DOHH2 (cell line): ENCODE data around the gene ST3GAL3.

ENCODE experiments used
- H3F3A ChIP-seq: fragments of 200-600 bp; sonication (generic), shearing (Covaris generic); 2 replicates; pipeline ENCODE4 v1.6.0; 2016; ENCODE audit warnings: antibody characterized with exemption, mild to moderate bottlenecking; ENCODE audit not compliant: control insufficient read depth, insufficient read depth
- H3K27ac ChIP-seq: fragments of 200-600 bp; sonication (generic); 2 replicates; pipeline ENCODE4 v1.5.1; 2014; ENCODE audit warnings: low read depth, mild to moderate bottlenecking, low read length, moderate library complexity
- H3K27me3 ChIP-seq: fragments of 200-600 bp; sonication (generic); 2 replicates; pipeline ENCODE4 v1.6.1; 2014; ENCODE audit warnings: mild to moderate bottlenecking, low read length, mixed read lengths; ENCODE audit not compliant: control insufficient read depth
- H3K36me3 ChIP-seq: fragments of 200-600 bp; sonication (generic); 2 replicates; pipeline ENCODE4 v1.6.1; 2014; ENCODE audit warnings: mild to moderate bottlenecking, low read length, moderate library complexity, mixed read lengths; ENCODE audit not compliant: control insufficient read depth
- H3K4me1 ChIP-seq: fragments of 200-600 bp; sonication (generic); 2 replicates; pipeline ENCODE4 v1.6.1; 2014; ENCODE audit warnings: mild to moderate bottlenecking, low read length, mixed read lengths; ENCODE audit not compliant: control insufficient read depth
- H3K4me2 ChIP-seq: fragments of 200-600 bp; sonication (generic); 2 replicates; pipeline ENCODE4 v1.6.0; 2014; ENCODE audit warnings: mild to moderate bottlenecking, low read length, moderate library complexity
- H3K4me3 ChIP-seq: fragments of 200-600 bp; sonication (generic); 2 replicates; pipeline ENCODE4 v1.5.1; 2014; ENCODE audit warnings: mild to moderate bottlenecking, low read length, mixed read lengths
- H3K79me2 ChIP-seq: fragments of 200-600 bp; sonication (generic); 2 replicates; pipeline ENCODE4 v1.6.1; 2014; ENCODE audit warnings: mild to moderate bottlenecking, low read length, mixed read lengths; ENCODE audit not compliant: control insufficient read depth
- H3K9me2 ChIP-seq: fragments of 200-600 bp; sonication (generic); replicated peaks from 2 replicates; pipeline ENCODE4 v1.6.1; 2014; ENCODE audit warnings: mild to moderate bottlenecking, low read length, mixed read lengths; ENCODE audit not compliant: control insufficient read depth
- H3K9me3 ChIP-seq: fragments of 200-600 bp; sonication (generic); 2 replicates; pipeline ENCODE4 v1.6.1; 2014; ENCODE audit warnings: antibody characterized with exemption, low read length, mixed read lengths; ENCODE audit not compliant: control insufficient read depth, insufficient read depth
- H4K20me1 ChIP-seq: fragments of 200-600 bp; sonication (generic); 2 replicates; pipeline ENCODE4 v1.6.0; 2014; ENCODE audit warnings: low read depth, mild to moderate bottlenecking, antibody characterized with exemption, low read length, moderate library complexity; ENCODE audit not compliant: control insufficient read depth, insufficient read depth
- CTCF ChIP-seq: fragments of 200-600 bp; sonication (generic); IDR thresholded peaks from one replicate; pipeline ENCODE4 v1.5.1; 2014; ENCODE audit warnings: antibody characterized with exemption, mild to moderate bottlenecking, low read depth, low read length; ENCODE audit not compliant: poor library complexity, severe bottlenecking
- EZH2phosphoT487 ChIP-seq: fragments of 200-600 bp; sonication (generic); IDR thresholded peaks from 2 replicates; pipeline ENCODE4 v1.6.1; 2017; ENCODE audit warnings: borderline replicate concordance, mild to moderate bottlenecking, antibody characterized with exemption, low read length, moderate library complexity, mixed read lengths

ST3GAL3 gene

GRCh38 chr1:43949678-43950077 is 242.3 kb downstream of the ST3GAL3 start:
- Histone ChIP-seq H3K4me1 (peaks cover 22% of the 10 kb centered on the region), H3K27me3 (no peaks in the 10 kb centered on the region), H3K36me3 (peaks cover 22% of the 10 kb centered on the region), H3K4me3 (no peak overlapping the region), H3K4me2 (no peak overlapping the region), H4K20me1 (no peaks in the 10 kb centered on the region), H3K9me3 (no peaks in the 10 kb centered on the region), H3K79me2 (peaks cover 59% of the 10 kb centered on the region), H3K27ac (no peak overlapping the region), H3K9me2 (no peaks in the 10 kb centered on the region), H3F3A (no peaks in the 10 kb centered on the region)
- TF ChIP-seq EZH2phosphoT487 (no peak), CTCF (no peak)

GRCh38 chr1:43951021-43951985 is 244.0 kb downstream of the ST3GAL3 start:
- Histone ChIP-seq H3K79me2 (peaks cover 46% of the 10 kb centered on the region), H3K9me2 (no peaks in the 10 kb centered on the region), H3K4me1 (peaks cover 15% of the 10 kb centered on the region), H3F3A (no peaks in the 10 kb centered on the region), H3K4me2 (no peak overlapping the region), H3K36me3 (peaks cover 24% of the 10 kb centered on the region), H3K27ac (no peak overlapping the region), H4K20me1 (no peaks in the 10 kb centered on the region), H3K9me3 (no peaks in the 10 kb centered on the region), H3K27me3 (no peaks in the 10 kb centered on the region), H3K4me3 (no peak overlapping the region)
- no peak for TF ChIP-seq CTCF
- TF ChIP-seq EZH2phosphoT487 = no peak

GRCh38 chr1:43952731-43953346 is 245.5 kb downstream of the ST3GAL3 start:
- no peaks in the 10 kb centered on the region for H4K20me1 ChIP-seq
- H3K4me2 ChIP-seq = no peak overlapping the region
- H3K79me2 ChIP-seq = peaks cover 36% of the 10 kb centered on the region
- H3K27ac ChIP-seq = no peak overlapping the region
- H3K9me3 ChIP-seq = no peaks in the 10 kb centered on the region
- H3K27me3 ChIP-seq = no peaks in the 10 kb centered on the region
- H3K9me2 ChIP-seq = no peaks in the 10 kb centered on the region
- peaks cover 30% of the 10 kb centered on the region for H3K36me3 ChIP-seq
- no peak overlapping the region for H3K4me3 ChIP-seq
- TF ChIP-seq CTCF (no peak), EZH2phosphoT487 (no peak)
- no peaks in the 10 kb centered on the region for H3F3A ChIP-seq
- peaks cover 9% of the 10 kb centered on the region for H3K4me1 ChIP-seq
